Activated CD8-positive, alpha-beta memory T cell treated with anti-CD3 and anti-CD28 coated beads for 1 hour (primary cell): Measurements from ENCODE around the gene LMTK2.

Experiments used
- DNase-seq, 2 donors: peaks; one replicate each; pipeline ENCODE4 v3.0.0-alpha.2; 2020; ENCODE audit warnings: low read depth in 1 of 2; ENCODE audit errors: extremely low read depth in 1 of 2

LMTK2 gene

DNA sequence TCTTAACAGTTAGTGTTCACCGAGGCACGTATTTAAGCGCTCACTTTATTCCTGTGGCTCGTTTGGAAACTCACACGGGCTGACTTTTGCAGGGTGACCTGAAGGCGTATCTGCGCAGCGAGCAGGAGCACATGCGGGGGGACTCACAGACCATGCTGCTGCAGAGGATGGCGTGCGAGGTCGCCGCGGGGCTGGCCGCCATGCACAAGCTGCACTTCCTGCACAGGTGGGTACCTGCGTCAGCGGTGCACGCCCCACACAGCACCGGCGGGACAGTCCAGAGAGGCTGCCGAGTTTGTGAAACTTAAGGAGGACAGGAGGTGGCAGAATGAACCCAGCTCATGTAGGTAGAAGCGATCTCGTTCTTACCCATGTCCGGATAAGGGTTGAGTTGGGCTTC is 64.8 kb downstream of the LMTK2 start:
- DNase-seq, result no peak

DNA sequence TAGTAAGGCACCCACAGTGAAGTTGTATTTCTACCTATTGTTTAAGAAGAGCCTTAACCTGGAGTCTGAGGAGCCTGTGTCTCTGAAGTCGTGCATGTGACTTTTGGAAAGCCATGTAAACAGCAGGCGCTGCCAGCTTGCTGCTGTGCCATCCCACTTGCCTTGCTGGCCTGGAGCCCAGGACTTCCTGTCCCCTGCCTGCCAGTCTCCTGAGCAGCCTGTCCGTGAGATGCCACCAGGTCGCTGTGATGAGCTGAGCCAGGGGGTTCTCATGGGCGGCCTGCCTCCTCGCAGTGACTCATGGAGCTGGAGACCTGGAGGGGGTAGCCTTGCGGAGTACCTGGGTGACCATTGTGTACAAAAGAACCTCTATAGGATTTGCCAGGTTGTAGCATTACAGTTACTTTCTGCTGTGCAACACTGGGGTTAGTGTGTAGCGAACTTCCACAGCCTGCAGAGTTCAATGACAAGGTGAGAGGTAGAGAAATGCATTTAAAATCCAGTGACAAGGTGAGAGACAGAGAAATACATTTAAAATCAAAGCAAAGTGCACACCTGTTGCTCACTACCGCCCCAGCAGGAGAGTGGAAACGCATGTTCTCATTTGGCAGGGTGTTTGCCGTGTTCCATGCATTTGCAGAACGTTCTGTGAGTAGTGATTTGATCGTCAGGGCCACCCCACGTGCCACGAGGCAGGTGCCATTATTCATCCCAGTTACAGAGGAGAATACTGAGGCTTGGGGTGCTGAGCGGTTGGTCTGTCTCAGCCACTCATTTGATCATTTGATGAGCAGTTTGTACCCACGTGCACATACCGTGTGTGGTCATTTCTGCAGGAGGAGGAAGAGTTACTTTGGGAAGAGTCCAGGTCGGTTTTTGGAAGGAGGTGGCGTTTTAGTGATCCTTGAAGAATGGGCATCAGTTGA is 67.9 kb downstream of the LMTK2 start:
- DNase-seq, result no peak

DNA sequence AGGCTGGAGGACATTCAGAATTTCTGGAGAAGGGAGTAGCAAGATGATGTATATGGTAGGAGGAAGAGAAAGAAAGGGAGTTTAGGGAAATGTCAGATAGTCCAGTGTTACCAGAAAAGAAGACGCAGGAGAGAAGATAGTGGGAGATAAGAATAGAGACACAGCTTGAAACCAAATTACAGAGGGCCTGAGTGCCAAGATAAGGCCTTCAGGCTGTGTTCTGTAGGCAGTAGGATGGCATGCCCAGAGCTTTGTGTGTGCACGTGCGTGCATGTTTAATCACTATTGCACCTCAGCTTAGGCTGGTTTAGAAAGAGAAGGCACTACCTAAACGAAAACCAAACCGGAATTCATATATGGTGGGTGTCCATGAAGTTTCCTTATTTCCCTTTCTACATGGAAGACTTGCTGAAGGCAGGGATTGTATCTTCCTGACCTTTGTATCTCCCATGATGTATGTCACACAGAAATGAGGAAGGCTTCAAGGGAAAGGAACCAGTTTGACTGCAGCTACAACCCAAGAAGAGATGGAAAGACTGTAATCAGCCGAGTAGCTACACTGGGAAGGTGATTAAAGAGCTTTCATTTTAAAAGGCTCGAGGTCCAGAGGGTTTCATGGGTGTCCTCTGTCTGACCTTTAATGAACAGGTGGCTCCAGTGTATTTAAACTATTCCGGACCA is 68.7 kb downstream of the LMTK2 start:
- no peak for DNase-seq

DNA sequence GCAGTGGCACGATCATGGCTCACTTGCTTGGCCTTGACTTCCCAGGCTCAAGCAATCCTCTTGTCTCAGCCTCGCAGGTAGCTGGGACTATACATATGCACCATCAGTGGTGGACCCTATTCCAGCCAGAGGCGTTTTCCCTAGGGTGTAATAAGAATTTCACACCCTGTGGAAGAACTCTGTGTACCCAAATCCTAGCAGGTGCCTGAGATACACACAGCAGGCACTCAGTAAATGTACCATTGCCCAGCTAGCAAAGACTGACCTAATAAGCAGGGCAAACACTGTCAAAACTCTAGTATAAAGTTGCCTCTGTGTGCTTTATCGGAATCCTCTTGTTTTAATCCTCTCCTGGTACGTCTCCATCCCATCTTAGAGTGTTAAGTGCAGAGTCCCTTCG is 70.9 kb downstream of the LMTK2 start:
- no peak for DNase-seq

DNA sequence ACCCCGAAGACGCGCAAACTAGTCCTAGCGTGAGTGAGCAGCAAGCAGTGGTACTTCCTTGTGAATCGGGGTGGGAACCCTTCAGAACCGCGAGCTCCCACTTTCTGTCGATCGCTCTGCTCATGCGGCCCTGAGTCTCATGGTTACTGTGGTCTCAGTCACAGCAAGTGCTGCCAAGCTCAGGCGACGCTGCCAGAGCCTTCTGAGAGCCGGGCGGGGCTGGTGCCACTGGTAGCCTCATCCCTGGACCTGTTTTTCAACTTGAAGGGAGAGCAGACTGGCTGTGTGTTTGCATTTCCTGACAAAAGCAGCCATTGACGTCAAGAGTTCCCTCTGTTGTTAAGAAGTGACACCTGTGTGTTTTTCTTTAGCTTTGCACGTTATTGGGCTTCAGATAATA is 71.7 kb downstream of the LMTK2 start:
- DNase-seq, result no peak

DNA sequence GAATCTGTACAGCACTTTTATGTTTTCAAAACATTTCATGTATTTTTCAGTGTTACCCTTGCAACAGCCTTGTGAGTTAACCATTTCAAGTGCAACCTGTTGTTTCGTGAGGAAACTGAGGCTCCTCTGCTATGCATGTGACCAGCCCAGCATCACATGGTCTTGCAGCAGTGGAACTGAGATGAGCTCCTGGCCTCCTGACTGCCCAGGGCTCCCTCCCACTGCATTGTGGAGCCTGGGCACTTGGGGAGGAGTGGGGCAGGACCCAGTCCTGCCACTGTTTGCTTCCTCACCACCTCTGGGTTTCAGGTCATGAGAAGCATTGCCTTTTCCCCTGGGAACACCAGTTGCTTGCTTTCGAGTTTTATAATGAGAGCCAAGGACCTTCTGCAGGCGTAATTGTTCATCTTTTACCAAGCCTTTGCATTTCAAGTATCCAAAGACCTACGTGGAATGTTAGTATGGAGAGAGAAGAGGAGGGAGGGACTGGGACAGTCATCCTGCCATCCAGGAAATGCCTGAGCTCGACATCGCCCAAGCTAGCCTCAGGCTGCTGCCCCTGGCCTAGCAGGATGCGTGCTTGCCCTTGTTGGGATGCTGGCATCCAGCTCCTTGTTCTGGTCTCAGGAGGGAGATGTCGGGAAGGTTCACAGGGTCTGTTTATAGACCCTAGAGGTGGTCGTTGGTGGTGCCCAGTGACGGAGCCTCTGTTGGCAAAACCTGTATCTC is 72.3 kb downstream of the LMTK2 start:
- no peak for DNase-seq

DNA sequence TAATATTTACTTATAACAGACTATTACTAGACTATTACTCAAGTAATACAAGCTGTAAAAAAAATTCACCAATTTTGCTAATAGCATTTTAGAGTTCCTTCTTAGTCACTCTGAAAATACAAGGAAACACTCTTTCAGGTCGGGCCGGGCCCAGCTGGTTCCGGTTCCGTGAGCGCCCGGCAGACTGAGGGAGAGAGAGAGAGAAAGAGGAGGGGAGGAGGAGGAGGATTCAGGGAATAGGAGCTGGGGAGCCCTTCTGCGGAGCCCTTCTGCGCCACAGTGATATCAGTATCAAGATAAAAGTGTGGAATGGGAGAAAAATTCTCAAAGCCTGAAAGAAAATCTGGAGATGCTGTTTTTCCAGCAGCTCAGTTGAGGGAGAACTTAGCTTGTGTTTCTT is 74.1 kb downstream of the LMTK2 start:
- DNase-seq, result no peak

DNA sequence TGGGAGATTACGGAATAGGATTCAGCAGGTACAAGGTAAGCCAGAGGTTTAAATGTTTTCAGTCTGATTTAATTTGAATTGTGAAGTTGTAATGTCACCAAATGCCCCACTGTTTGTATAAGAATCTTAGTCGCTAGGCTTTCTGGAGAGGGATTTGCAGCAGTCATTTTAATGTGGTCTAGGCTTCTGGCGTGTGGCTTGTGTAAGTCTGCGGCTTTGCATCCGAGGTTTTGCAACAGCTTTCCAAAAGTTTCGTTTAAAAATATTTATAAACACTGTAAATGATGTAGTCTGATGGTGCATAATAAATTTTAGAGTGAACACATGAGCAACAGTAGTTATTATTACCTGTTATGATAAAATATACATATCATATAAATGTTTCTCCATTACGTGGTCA is 78.4 kb downstream of the LMTK2 start:
- no peak for DNase-seq

DNA sequence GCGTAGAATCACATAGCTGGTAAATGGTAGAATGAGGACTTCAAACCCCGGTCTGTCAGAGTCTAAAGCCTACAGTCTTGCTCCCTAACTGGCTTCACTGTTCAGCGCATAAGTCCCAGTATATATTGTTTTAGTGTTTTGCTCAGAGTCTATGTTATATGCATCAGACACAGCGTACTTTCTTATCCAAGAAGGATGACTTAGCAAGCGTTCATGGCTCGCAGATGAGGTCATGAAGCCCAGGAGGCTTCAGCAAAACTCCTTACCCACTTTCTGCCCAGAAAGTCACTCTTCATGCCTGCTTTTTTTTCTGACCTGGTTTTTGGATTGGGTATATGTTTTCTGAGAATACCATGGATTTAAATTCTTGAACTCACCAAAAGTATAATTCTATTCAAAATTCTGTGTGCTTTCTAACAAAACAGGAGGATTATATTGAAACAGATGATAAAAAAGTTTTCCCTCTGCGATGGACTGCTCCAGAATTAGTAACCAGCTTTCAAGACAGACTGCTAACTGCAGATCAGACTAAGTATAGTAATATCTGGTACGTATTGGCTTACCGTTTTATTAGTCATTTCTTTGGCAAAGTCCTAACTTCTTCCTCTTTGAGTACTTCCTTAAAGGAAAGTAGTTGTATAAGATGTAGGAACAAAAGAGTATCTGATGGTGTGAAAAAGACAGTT is 79.9 kb downstream of the LMTK2 start:
- DNase-seq, result no peak

DNA sequence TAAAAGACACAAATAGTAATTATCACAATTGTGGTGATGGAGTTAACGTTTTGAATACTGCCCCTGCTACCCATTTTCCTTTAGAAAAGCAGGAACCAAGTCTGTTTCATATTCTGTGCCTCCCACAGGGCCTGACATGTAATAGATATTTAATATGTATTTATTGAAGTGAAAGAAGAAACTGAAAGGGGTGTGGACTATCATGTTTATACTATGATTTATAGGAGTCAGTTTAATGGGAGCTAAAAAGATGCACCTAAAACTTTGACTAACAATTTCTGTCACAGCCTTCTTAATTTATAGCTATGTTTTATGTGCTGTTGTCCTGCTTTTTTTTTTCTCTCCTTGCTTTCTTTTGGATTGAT is 80.5 kb downstream of the LMTK2 start:
- DNase-seq, result no peak

DNA sequence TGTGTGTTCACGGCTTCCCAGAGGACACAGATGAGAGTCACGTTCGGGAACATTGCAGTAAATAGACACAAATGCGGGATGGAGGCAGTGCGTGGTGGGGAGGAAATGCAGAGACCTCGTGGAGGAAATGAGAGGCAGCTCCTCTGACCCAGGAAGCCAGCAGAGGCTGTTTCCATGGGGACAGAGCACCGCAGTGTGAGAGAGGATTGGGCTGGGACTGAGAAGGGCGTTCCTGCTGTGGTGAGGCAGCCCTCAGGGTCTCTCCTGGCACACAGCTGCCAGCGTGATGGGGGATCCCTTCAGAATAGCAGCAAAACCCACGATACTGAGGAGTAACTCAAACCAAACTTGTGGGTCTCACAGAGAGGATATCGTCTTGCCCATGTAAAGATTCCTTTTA is 82.9 kb downstream of the LMTK2 start:
- no peak for DNase-seq

DNA sequence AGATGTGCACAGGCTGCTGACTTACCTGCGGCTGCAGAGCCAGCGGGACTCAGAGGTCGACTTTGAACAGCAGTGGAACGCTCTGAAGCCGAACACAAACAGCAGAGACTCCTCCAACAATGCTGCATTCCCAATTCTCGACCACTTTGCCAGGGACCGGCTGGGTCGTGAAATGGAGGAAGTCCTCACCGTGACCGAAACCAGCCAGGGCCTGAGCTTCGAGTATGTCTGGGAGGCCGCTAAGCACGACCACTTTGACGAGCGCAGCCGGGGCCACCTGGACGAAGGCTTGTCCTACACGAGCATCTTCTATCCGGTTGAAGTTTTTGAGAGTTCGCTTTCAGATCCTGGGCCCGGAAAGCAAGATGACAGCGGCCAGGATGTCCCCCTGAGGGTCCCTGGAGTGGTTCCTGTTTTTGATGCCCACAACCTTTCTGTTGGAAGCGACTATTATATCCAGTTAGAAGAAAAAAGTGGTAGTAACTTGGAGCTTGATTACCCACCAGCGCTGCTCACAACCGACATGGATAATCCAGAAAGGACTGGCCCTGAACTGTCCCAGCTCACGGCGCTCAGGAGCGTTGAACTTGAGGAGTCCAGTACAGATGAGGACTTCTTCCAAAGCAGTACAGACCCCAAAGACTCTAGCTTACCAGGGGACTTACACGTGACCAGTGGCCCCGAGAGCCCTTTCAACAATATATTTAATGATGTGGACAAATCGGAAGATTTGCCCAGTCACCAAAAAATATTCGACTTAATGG is 85.2 kb downstream of the LMTK2 start:
- no peak for DNase-seq

DNA sequence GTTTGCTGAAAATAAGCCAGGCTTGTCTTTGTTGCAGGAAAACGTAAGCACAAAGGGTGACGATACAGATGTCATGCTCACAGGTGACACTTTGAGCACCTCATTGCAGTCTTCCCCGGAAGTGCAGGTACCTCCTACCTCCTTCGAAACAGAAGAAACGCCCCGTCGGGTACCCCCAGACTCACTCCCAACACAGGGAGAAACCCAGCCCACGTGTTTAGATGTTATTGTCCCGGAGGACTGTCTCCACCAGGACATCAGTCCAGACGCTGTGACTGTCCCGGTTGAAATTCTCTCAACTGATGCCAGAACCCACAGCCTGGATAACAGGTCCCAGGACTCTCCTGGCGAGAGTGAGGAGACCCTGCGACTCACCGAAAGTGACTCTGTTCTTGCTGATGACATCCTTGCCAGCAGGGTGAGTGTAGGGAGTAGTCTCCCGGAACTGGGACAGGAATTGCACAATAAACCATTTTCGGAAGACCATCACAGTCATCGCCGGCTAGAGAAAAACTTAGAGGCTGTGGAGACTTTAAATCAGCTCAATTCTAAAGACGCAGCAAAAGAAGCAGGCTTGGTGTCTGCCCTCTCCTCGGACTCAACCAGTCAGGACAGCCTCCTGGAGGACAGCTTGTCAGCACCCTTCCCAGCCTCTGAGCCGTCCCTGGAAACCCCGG is 86.3 kb downstream of the LMTK2 start:
- DNase-seq, result no peak

DNA sequence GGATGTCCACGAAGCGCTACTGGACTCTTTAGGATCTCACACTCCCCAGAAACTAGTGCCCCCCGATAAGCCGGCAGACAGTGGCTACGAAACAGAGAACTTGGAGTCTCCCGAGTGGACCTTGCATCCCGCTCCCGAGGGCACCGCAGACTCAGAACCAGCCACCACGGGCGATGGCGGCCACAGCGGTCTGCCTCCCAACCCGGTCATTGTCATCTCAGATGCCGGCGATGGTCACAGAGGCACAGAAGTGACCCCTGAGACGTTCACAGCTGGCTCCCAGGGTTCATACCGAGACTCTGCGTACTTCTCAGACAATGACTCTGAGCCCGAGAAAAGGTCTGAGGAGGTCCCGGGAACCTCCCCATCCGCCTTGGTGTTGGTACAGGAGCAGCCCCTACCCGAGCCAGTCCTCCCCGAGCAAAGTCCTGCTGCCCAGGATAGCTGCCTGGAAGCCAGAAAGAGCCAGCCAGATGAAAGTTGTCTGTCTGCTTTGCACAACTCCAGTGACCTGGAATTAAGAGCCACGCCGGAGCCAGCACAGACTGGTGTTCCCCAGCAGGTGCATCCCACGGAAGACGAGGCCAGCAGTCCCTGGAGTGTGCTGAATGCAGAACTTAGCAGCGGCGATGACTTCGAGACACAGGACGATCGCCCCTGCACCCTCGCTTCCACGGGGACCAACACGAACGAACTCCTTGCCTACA is 87.0 kb downstream of the LMTK2 start:
- DNase-seq, result no peak

DNA sequence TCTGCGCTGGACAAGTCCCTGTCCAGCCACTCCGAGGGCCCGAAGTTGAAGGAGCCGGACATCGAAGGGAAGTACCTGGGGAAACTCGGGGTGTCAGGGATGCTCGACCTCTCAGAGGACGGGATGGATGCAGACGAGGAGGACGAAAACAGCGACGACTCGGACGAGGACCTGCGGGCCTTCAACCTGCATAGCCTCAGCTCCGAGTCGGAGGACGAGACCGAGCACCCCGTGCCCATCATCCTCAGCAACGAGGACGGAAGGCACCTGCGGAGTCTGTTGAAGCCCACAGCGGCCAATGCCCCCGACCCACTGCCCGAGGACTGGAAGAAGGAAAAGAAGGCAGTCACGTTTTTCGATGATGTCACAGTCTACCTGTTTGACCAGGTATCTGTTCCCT is 87.5 kb downstream of the LMTK2 start:
- no peak for DNase-seq

DNA sequence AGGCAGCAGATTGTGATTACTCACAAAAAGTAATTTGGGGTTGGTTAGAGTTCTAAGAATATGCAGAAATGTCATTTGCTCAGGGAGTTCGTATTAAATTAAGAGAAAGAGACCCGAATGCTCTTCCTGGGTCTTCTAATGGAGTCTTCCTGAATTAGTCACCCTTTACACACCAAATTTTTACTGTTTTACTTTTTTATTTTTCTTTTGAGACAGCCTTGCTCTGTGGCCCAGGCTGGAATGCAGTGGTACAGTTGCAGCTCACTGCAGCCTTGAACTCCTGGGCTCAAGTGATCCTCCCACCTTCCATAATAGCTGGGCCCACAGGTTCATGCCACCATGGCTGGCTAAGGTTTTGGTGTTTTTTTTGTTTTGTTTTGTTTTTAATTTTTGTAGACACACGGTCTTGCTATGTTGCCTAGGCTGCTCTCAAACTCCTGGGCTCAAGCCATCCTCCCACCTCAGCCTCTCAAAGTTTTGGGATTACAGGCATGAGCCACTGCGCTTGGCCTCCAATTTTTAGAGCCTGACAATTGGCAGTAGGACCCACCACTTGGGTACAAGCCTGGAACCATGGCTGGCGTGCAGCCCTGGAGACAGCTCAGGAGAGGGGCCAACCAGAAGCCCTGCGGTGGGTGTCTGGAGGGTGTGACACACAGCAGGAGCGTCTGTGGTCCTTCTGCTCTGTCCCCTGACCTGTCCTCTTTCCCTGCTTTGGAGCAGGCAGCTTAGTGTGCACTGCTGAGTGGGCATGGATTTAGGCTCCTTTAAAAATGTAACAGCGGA is 88.2 kb downstream of the LMTK2 start:
- DNase-seq, result no peak

DNA sequence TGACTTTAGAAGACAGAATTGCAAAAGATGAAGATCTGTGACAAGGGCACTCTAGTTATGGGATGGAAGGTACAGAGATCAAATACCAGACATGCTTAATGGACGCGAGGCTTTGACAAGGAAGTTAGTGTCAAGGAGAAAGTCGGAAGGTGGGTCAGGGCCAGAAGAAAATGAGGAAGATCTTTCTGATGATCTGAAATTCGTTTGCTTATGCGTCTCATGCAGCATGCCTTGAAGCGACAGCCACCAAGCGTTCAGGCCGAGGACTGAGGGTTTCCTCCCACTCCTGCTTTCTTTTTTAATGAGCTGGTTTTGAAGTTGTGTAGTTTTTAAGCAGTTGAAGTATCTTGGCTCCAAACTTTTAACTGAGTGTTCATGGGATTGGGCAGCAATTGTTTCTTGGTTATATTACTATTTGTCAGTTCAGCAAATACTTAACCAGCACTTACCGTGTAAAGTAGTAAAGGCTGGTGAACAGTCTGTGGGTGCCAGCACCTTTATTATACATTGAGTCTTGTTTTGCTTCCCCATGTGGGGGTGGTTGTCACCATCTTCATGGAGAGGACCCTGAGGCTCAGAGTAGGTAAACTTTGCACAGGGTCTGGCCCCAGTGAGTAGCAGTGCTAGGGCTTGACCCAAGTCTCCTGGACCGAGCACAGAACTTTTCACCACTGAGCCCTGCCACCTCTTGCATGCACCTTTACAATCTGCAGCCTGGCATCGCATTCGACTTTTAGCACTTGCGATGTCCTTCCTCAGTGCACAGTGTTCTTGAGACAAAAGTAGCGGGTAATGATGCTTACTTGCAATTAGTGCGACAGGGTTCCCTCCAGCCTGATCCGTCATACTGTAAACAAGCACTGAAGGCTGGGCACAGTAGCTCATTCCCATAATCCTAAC is 90.3 kb downstream of the LMTK2 start:
- no peak for DNase-seq

DNA sequence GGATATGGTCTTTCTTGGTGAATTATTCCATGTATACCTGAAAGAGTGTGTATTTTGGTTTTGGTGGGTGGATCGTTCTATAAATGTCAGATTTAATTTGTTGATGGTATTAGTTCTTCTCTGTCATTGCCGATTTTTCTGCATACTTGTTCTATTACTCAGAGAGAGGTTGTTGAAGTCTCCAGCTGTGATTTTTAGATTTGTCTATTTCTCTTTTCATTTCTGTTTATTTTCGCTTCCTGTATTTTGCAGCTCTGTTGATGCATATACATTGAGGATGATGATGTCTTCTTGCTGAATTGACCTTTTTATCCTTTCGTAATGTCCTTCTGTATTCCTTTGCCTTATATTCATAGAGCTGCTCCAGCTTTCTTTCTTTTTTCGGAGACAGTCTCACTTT is 92.5 kb downstream of the LMTK2 start:
- no peak for DNase-seq
